Gastrocnemius medialis (tissue), 4 donors: ENCODE data around the gene CDH23. TPM values are rescaled to one million over a fixed set of nuclear protein-coding genes. Genes with fewer than 3 reads are reported as not detected.

Source experiments
- ATAC-seq, 2 donors: fragments of 150-250 bp; one replicate each; pipeline ENCODE4 v1.9.1; 2016
- DNase-seq, 2 donors: peaks; one replicate each; pipeline ENCODE4 v3.0.0-alpha.2; 2019
- H3K27ac ChIP-seq, 4 donors: fragments of 200-600 bp; sonication (generic); 1 replicate in 1 of 4; 2 replicates in 3 of 4; pipeline ENCODE4 v1.5.1; 2016 to 2018; ENCODE audit warnings: mild to moderate bottlenecking in 2 of 4, moderate library complexity in 1 of 4
- H3K27me3 ChIP-seq, 3 donors: fragments of 200-600 bp; sonication (generic) in 2 of 3; 1 replicate in 1 of 3; 2 replicates in 2 of 3; pipeline versions ENCODE4 v1.5.1 to v1.6.0; 2016 to 2019; ENCODE audit warnings: mild to moderate bottlenecking in 1 of 3, moderate library complexity in 1 of 3
- H3K36me3 ChIP-seq, 2 donors: fragments of 200-600 bp; sonication (generic) in 1 of 2; one replicate each; pipeline ENCODE4 v1.5.1; 2017 to 2018
- H3K4me1 ChIP-seq, 2 donors: fragments of 200-600 bp; sonication (generic) in 1 of 2; one replicate each; pipeline ENCODE4 v1.5.1; 2016 to 2017; ENCODE audit warnings: mild to moderate bottlenecking in 2 of 2
- H3K4me3 ChIP-seq, 4 donors: fragments of 200-600 bp; sonication (generic) in 3 of 4; 1 replicate in 1 of 4; 2 replicates in 3 of 4; pipeline ENCODE4 v1.5.1; 2016 to 2019; ENCODE audit warnings: mild to moderate bottlenecking in 2 of 4
- H3K9me3 ChIP-seq, 3 donors: fragments of 200-600 bp; sonication (generic) in 2 of 3; 1 replicate in 1 of 3; 2 replicates in 2 of 3; pipeline ENCODE4 v1.5.1; 2016 to 2019
- CTCF ChIP-seq, 5 experiments: fragments of 450-650 bp in 3 of 5; fragments of 200-600 bp in 2 of 5; sonication (generic) in 2 of 5; IDR thresholded peaks in 4 of 5; conservative IDR thresholded peaks in 1 of 5; 1 replicate in 4 of 5; 2 replicates in 1 of 5; pipeline ENCODE4 v1.5.1; 2016 to 2019; ENCODE audit warnings: antibody characterized with exemption in 5 of 5, mild to moderate bottlenecking in 3 of 5, moderate library complexity in 3 of 5
- POLR2A ChIP-seq, 2 donors: fragments of 450-650 bp; IDR thresholded peaks; one replicate each; pipeline ENCODE4 v1.6.1; 2017; ENCODE audit warnings: antibody characterized with exemption in 2 of 2, mild to moderate bottlenecking in 2 of 2, moderate library complexity in 2 of 2
- in situ Hi-C, 4 donors: fragments of 200-750 bp; cut with MboI; loops; one replicate each; pipeline versions ENCODE4 v1.15.0 to v1.8.0; 2017; ENCODE audit warnings: low sequenced_read_pairs in 4 of 4
- intact Hi-C: fragments of 100-400 bp; cut with DNase I; formaldehyde crosslinking; loops from one replicate; pipeline ENCODE4 v1.15.1; 2023; ENCODE audit warnings: low total_unique reads
- total RNA-seq, 4 donors: library from RNA; depleted of rRNA; stranded (reverse); fragments of >200 nt; gene quantifications; one replicate each; pipeline versions ENCODE4 v1.1.0 to v1.2.3, GENCODE V29; 2016

Gene CDH23
- total RNA-seq, 4 donors from 2014 or later = 0.53 to 1.8 (median 1.2) TPM

GRCh38 chr10:71807557-71808510 lies 411.1 kb downstream of the CDH23 start:
- Histone ChIP-seq H3K4me1 (no peaks in the 10 kb centered on the region), H3K36me3 (no peaks in the 10 kb centered on the region), H3K4me3 (no peak overlapping the region), H3K9me3 (no peaks in the 10 kb centered on the region), H3K27ac (no peak overlapping the region), H3K27me3 (no peaks in the 10 kb centered on the region)
- ATAC-seq = no peak
- TF ChIP-seq CTCF (IDR thresholded peaks at IDR 0.05 in 4 of 5, conservative IDR thresholded peaks at IDR 0.05 in 1 of 5) (no peak), POLR2A (IDR thresholded peaks at IDR 0.05) (no peak)
- in situ Hi-C loops = loop anchor here in 3 of 4 donors (25.0 kb wide), 2 partner anchors 421 to 496 kb away; partner anchors contain the start of genes CDH23 (in 2 of the 3) and SLC29A3 (in 1 of the 3)
- intact Hi-C loops = no loop called here
- no peak for DNase-seq

DNA sequence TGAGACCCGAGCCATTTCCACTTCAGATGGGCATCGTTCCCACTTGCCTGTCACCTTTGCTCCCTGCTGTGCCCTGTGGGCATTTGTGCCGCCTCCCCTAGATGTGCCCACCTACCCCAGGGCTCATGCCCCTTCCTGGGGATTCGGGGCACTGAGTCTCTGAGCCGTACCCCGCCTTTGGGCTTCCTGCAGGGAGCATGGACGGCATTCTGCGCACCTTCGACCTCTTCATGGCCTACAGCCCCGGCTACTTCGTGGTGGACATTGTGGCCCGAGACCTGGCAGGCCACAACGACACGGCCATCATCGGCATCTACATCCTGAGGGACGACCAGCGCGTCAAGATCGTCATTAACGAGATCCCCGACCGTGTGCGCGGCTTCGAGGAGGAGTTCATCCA lies 412.9 kb downstream of the CDH23 start:
- ATAC-seq = no peak
- Histone ChIP-seq H3K9me3 (no peaks in the 10 kb centered on the region), H3K27ac (no peak overlapping the region), H3K4me1 (no peaks in the 10 kb centered on the region), H3K27me3 (no peaks in the 10 kb centered on the region), H3K36me3 (peaks cover 0 to under 1% of the 10 kb centered on the region in 2 donors), H3K4me3 (no peak overlapping the region)
- in situ Hi-C loops = loop anchor here (10.0 to 25.0 kb wide), 4 partner anchors 422 to 497 kb away; partner anchors contain the start of genes CDH23 (in 2 of the 4) and SLC29A3 (in 2 of the 4)
- intact Hi-C loops = loop anchor here (5.0 kb wide), 3 partner anchors 102 to 492 kb away; partner anchors contain the start of gene SLC29A3
- TF ChIP-seq POLR2A (IDR thresholded peaks at IDR 0.05) (no peak), CTCF (IDR thresholded peaks at IDR 0.05 in 4 of 5, conservative IDR thresholded peaks at IDR 0.05 in 1 of 5) (no peak)
- DNase-seq = no peak

GRCh38 chr10:71810048-71810750 lies 413.5 kb downstream of the CDH23 start:
- Histone ChIP-seq H3K36me3 (peaks cover 0 to 6% of the 10 kb centered on the region in 2 donors), H3K4me1 (no peaks in the 10 kb centered on the region), H3K9me3 (no peaks in the 10 kb centered on the region), H3K27me3 (no peaks in the 10 kb centered on the region), H3K4me3 (no peak overlapping the region), H3K27ac (no peak overlapping the region)
- ATAC-seq (no peak), DNase-seq (no peak)
- no peak for TF ChIP-seq POLR2A (IDR thresholded peaks at IDR 0.05)
- TF ChIP-seq CTCF (IDR thresholded peaks at IDR 0.05 in 4 of 5, conservative IDR thresholded peaks at IDR 0.05 in 1 of 5) = no peak
- intact Hi-C loops = loop anchor here (5.0 kb wide), 3 partner anchors 103 to 493 kb away; partner anchors contain the start of gene SLC29A3
- in situ Hi-C loops = loop anchor here (10.0 to 25.0 kb wide), 4 partner anchors 423 to 498 kb away; partner anchors contain the start of genes CDH23 (in 2 of the 4) and SLC29A3 (in 2 of the 4)

DNA sequence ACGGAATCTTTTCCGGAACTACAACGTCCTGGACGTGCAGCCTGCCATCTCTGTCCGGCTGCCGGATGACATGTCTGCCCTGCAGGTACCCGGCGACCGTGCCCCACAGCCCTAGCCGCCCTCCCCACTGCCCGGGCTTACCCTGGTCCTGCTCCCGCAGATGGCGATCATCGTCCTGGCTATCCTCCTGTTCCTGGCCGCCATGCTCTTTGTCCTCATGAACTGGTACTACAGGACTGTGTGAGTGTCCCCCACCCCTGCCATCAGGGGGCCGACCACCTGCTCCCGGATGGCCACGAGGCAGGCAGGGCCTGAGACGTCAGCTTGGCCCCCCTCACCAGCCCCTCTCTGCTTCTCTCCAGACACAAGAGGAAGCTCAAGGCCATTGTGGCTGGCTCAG lies 414.6 kb downstream of the CDH23 start:
- intact Hi-C loops (loop anchor here (5.0 kb wide), 3 partner anchors 104 to 494 kb away; partner anchors contain the start of gene SLC29A3), in situ Hi-C loops (loop anchor here (10.0 to 25.0 kb wide), 4 partner anchors 424 to 499 kb away; partner anchors contain the start of genes CDH23 (in 2 of the 4) and SLC29A3 (in 2 of the 4))
- Histone ChIP-seq H3K27ac (no peak overlapping the region), H3K36me3 (peaks cover 0 to 17% of the 10 kb centered on the region in 2 donors), H3K4me1 (peaks cover 0 to 2% of the 10 kb centered on the region in 2 donors), H3K27me3 (no peaks in the 10 kb centered on the region), H3K4me3 (no peak overlapping the region), H3K9me3 (no peaks in the 10 kb centered on the region)
- no peak for ATAC-seq
- no peak for DNase-seq
- TF ChIP-seq CTCF (IDR thresholded peaks at IDR 0.05 in 4 of 5, conservative IDR thresholded peaks at IDR 0.05 in 1 of 5) = no peak
- TF ChIP-seq POLR2A (IDR thresholded peaks at IDR 0.05) = no peak
